Measurements from ENCODE around the gene FNBP1. TPM values are rescaled to one million over a fixed set of nuclear protein-coding genes. Genes with fewer than 3 reads are reported as not detected.

Gene FNBP1
- total and polyA plus RNA-seq, 2 experiments from 2014 or later, result 26.6 to 28.8 TPM

- TF ChIP-seq REST (IDR thresholded peaks at IDR 0.05; ENCODE audit: unreplicated experiment) (no peak), EZH2phosphoT487 (IDR thresholded peaks at IDR 0.05; ENCODE audit: unreplicated experiment) (no peak), ETS1 (IDR thresholded peaks at IDR 0.05) (no peak), JUNB (IDR thresholded peaks at IDR 0.05; ENCODE audit: unreplicated experiment) (no peak), STAT1 (IDR thresholded peaks at IDR 0.05; ENCODE audit: unreplicated experiment) (no peak), CTCF (conservative IDR thresholded peaks at IDR 0.05; ENCODE audit: low read depth in 2 of 2) (no peak), ZNF114 (CRISPR knock-in tag; IDR thresholded peaks at IDR 0.05) (no peak)
Observed at GRCh38 chr9:129897263-129897662, 145.7 kb downstream of the FNBP1 start (continued).

- Histone ChIP-seq H3K9me2 (ENCODE audit: insufficient read depth) (no peaks in the 10 kb centered on the region), H4K20me1 (replicated peaks; ENCODE audit: insufficient read depth) (no peaks in the 10 kb centered on the region; the same call in 1 of the 2 replicates), H3K36me3 (ENCODE audit: insufficient read depth) (no peaks in the 10 kb centered on the region; the same call in none of the 2 replicates), H3F3A (replicated peaks; ENCODE audit: low read depth) (peaks cover 9% of the 10 kb centered on the region; the same call in 1 of the 2 replicates), H3K4me2 (no peak overlapping the region), H3K79me2 (replicated peaks; ENCODE audit: insufficient read depth) (no peaks in the 10 kb centered on the region), H3K27me3 (ENCODE audit: insufficient read depth) (no peaks in the 10 kb centered on the region), H2AFZ (no peak overlapping the region), H3K4me3 (no peak overlapping the region), H3K4me1 (ENCODE audit: insufficient read depth) (peaks cover 5% of the 10 kb centered on the region), H3K27ac (ENCODE audit: low read depth) (no peak overlapping the region)
- H3K4me1 Mint-ChIP-seq, result peaks cover 13% of the 10 kb centered on the region; the same call in 2 of the 3 replicates
- ATAC-seq (no peak), DNase-seq (ENCODE audit: low spot score) (no peak)
- H3K27me3 Mint-ChIP-seq (ENCODE audit: insufficient read depth, low read depth, poor library complexity), result peaks cover 11% of the 10 kb centered on the region
- peaks cover 41% of the 10 kb centered on the region for H3K36me3 Mint-ChIP-seq (ENCODE audit: low read depth)
- no peak overlapping the region for H3K4me3 Mint-ChIP-seq
- no peaks in the 10 kb centered on the region for H3K9me3 Mint-ChIP-seq
- no peak overlapping the region for H3K27ac Mint-ChIP-seq
- TF ChIP-seq EZH2phosphoT487 (IDR thresholded peaks at IDR 0.05; ENCODE audit: unreplicated experiment), result no peak
- TF ChIP-seq ETS1 (IDR thresholded peaks at IDR 0.05), result no peak
- TF ChIP-seq EZH2 (IDR thresholded peaks at IDR 0.05; ENCODE audit: low read depth, unreplicated experiment), result no peak
- TF ChIP-seq ZNF462 (CRISPR knock-in tag; IDR thresholded peaks at IDR 0.05), result no peak
Observed at GRCh38 chr9:129895376-129896268, 147.4 kb downstream of the FNBP1 start.
